ENCODE results near the gene TRIL.

TRIL gene

GRCh38 chr7:28999895-29000716, 42.0 kb upstream of the TRIL start:
- DNase-seq (ENCODE audit: low read depth) = no peak
- TF ChIP-seq CTCF (IDR thresholded peaks at IDR 0.05; ENCODE audit: low read depth, low read length, missing control alignments) = no peak
- H3K4me3 ChIP-seq (ENCODE audit: low read depth, low read length) = no peak overlapping the region

GRCh38 chr7:28999427-28999826, 41.3 kb upstream of the TRIL start:
- DNase-seq (ENCODE audit: low read depth) = no peak
- TF ChIP-seq CTCF (IDR thresholded peaks at IDR 0.05; ENCODE audit: low read depth, low read length, missing control alignments) = no peak
- no peak overlapping the region for H3K4me3 ChIP-seq (ENCODE audit: low read depth, low read length)

- DNase-seq (ENCODE audit: low read depth) = no peak
- no peak overlapping the region for H3K4me3 ChIP-seq (ENCODE audit: low read depth, low read length)
- no peak for TF ChIP-seq CTCF (IDR thresholded peaks at IDR 0.05; ENCODE audit: low read depth, low read length, missing control alignments)
These were observed 40.0 kb upstream of the TRIL start for GRCh38 chr7:28998105-28998504.

GRCh38 chr7:28996836-28997235, 38.7 kb upstream of the TRIL start:
- DNase-seq (ENCODE audit: low read depth) = no peak
- no peak for TF ChIP-seq CTCF (IDR thresholded peaks at IDR 0.05; ENCODE audit: low read depth, low read length, missing control alignments)
- no peak overlapping the region for H3K4me3 ChIP-seq (ENCODE audit: low read depth, low read length)

- TF ChIP-seq CTCF (IDR thresholded peaks at IDR 0.05; ENCODE audit: low read depth, low read length, missing control alignments) = no peak
- no peak for DNase-seq (ENCODE audit: low read depth)
- H3K4me3 ChIP-seq (ENCODE audit: low read depth, low read length) = no peak overlapping the region
These were observed 35.2 kb upstream of the TRIL start for GRCh38 chr7:28993371-28993770.

- DNase-seq (ENCODE audit: low read depth) = no peak
- TF ChIP-seq CTCF (IDR thresholded peaks at IDR 0.05; ENCODE audit: low read depth, low read length, missing control alignments) = no peak
- no peak overlapping the region for H3K4me3 ChIP-seq (ENCODE audit: low read depth, low read length)
These were observed 34.7 kb upstream of the TRIL start for GRCh38 chr7:28992798-28993197.

All from GM12864 (cell line).